Trophoblast cell (in vitro differentiated cells and primary cell): ENCODE data around the gene ASPN.
"Not testable (repeated sequence)": the region's sequence is repeated elsewhere in the genome, so short reads cannot be mapped to it uniquely, and the experiment has no call there.

Experiments used
- DNase-seq, 2 donors: peaks; one replicate each; pipeline ENCODE4 v3.0.0-alpha.2; 2016
- H2AFZ ChIP-seq: 2 replicates; pipeline ENCODE4 v1.6.1; 2013; ENCODE audit warnings: low read length, moderate library complexity, mild to moderate bottlenecking; ENCODE audit not compliant: insufficient read depth, poor library complexity
- H2AK5ac ChIP-seq: 2 replicates; pipeline ENCODE4 v1.6.1; 2013; ENCODE audit warnings: mild to moderate bottlenecking, low read length
- H2BK120ac ChIP-seq: 2 replicates; pipeline ENCODE4 v1.6.1; 2013; ENCODE audit warnings: low read length, mild to moderate bottlenecking, moderate library complexity; ENCODE audit not compliant: insufficient read depth, poor library complexity
- H2BK12ac ChIP-seq: 2 replicates; pipeline ENCODE4 v1.6.1; 2013; ENCODE audit warnings: mild to moderate bottlenecking, low read length, moderate library complexity
- H2BK5ac ChIP-seq: 2 replicates; pipeline ENCODE4 v1.6.1; 2013; ENCODE audit warnings: low read length, low read depth, moderate library complexity, mild to moderate bottlenecking; ENCODE audit not compliant: poor library complexity
- H3K14ac ChIP-seq: 2 replicates; pipeline ENCODE4 v1.6.1; 2013; ENCODE audit warnings: mild to moderate bottlenecking, low read length
- H3K18ac ChIP-seq: 2 replicates; pipeline ENCODE4 v1.6.1; 2013; ENCODE audit warnings: mild to moderate bottlenecking, low read length
- H3K23ac ChIP-seq: 2 replicates; pipeline ENCODE4 v1.6.1; 2013; ENCODE audit warnings: low read length
- H3K27ac ChIP-seq: 2 replicates; pipeline ENCODE4 v1.5.1; 2013; ENCODE audit warnings: low read depth, mild to moderate bottlenecking, inconsistent platforms, low read length, moderate library complexity
- H3K27me3 ChIP-seq: 2 replicates; pipeline ENCODE4 v1.6.1; 2013; ENCODE audit warnings: inconsistent platforms, mild to moderate bottlenecking, low read length, moderate library complexity; ENCODE audit not compliant: insufficient read depth
- H3K36me3 ChIP-seq, 2 experiments: 1 replicate in 1 of 2; 2 replicates in 1 of 2; pipeline ENCODE4 v1.6.1; 2013; ENCODE audit warnings: low read length in 2 of 2, mild to moderate bottlenecking in 2 of 2, moderate library complexity in 1 of 2; ENCODE audit not compliant: insufficient read depth in 2 of 2, control insufficient read depth in 1 of 2
- H3K4ac ChIP-seq: 2 replicates; pipeline ENCODE4 v1.6.1; 2013; ENCODE audit warnings: low read depth, mild to moderate bottlenecking, low read length, moderate library complexity
- H3K4me1 ChIP-seq, 2 experiments: 1 replicate in 1 of 2; 2 replicates in 1 of 2; pipeline ENCODE4 v1.6.1; 2013; ENCODE audit warnings: low read length in 2 of 2, mild to moderate bottlenecking in 2 of 2, moderate library complexity in 1 of 2; ENCODE audit not compliant: insufficient read depth in 2 of 2, control insufficient read depth in 1 of 2
- H3K4me2 ChIP-seq: 2 replicates; pipeline ENCODE4 v1.6.1; 2013; ENCODE audit warnings: inconsistent platforms, mild to moderate bottlenecking, low read length, moderate library complexity
- H3K4me3 ChIP-seq: 2 replicates; pipeline ENCODE4 v1.5.1; 2013; ENCODE audit warnings: mild to moderate bottlenecking, low read depth, low read length, inconsistent platforms
- H3K79me1 ChIP-seq: one replicate; pipeline ENCODE4 v1.6.1; 2013; ENCODE audit warnings: low read length
- H3K79me2 ChIP-seq: 2 replicates; pipeline ENCODE4 v1.6.1; 2013; ENCODE audit warnings: low read length, mild to moderate bottlenecking; ENCODE audit not compliant: control insufficient read depth, insufficient read depth, poor library complexity
- H3K9ac ChIP-seq: 2 replicates; pipeline ENCODE4 v1.6.1; 2013; ENCODE audit warnings: mild to moderate bottlenecking, low read length
- H3K9me3 ChIP-seq: 2 replicates; pipeline ENCODE4 v1.6.1; 2013; ENCODE audit warnings: low read depth, mild to moderate bottlenecking, control low read depth, inconsistent platforms, low read length; ENCODE audit not compliant: insufficient read depth
- H4K12ac ChIP-seq: 2 replicates; pipeline ENCODE4 v1.6.1; 2013; ENCODE audit warnings: low read depth, mild to moderate bottlenecking, low read length, moderate library complexity
- H4K8ac ChIP-seq: 2 replicates; pipeline ENCODE4 v1.6.1; 2013; ENCODE audit warnings: low read depth, mild to moderate bottlenecking, low read length, moderate library complexity
- H4K91ac ChIP-seq: one replicate; pipeline ENCODE4 v1.6.1; 2013; ENCODE audit warnings: low read depth, mild to moderate bottlenecking, low read length, moderate library complexity
- WGBS: extraction: QIAGEN DNeasy Blood & Tissue Kit; methylation state at CpG from one replicate; pipeline ENCODE4 v1.1.7; 2013; ENCODE audit warnings: missing lambda C conversion rate; ENCODE audit not compliant: insufficient read length, insufficient coverage; ENCODE audit errors: extremely low coverage; 5-methylcytosine and 5-hydroxymethylcytosine counted together

Gene ASPN

GRCh38 chr9:92411157-92411556 lies 71.1 kb downstream of the ASPN start:
- not testable (repeated sequence) for H3K9ac ChIP-seq, H2AFZ ChIP-seq, H3K27ac ChIP-seq, H3K4ac ChIP-seq, H3K18ac ChIP-seq, H3K79me1 ChIP-seq, H3K79me2 ChIP-seq, H4K8ac ChIP-seq, H3K9me3 ChIP-seq, H3K14ac ChIP-seq, H4K91ac ChIP-seq, H3K23ac ChIP-seq, H2BK5ac ChIP-seq, H3K4me2 ChIP-seq, H2AK5ac ChIP-seq, H3K36me3 ChIP-seq, H3K27me3 ChIP-seq, H2BK12ac ChIP-seq, H4K12ac ChIP-seq, H3K4me3 ChIP-seq, H2BK120ac ChIP-seq, H3K4me1 ChIP-seq
- WGBS = no CpG with 5 or more reads among the region's 4 CpGs
- peak in 1 of 2 donors; percentile 12 for DNase-seq

GRCh38 chr9:92408747-92409478 lies 73.4 kb downstream of the ASPN start:
- Histone ChIP-seq H2BK12ac (no peak overlapping the region), H3K4me2 (no peak overlapping the region), H3K4ac (no peak overlapping the region), H3K9me3 (no peaks in the 10 kb centered on the region), H3K9ac (no peak overlapping the region), H2AFZ (no peak overlapping the region), H3K79me2 (no peaks in the 10 kb centered on the region), H4K8ac (no peak overlapping the region), H3K4me3 (no peak overlapping the region), H3K18ac (no peak overlapping the region), H4K12ac (no peak overlapping the region), H3K23ac (no peak overlapping the region), H4K91ac (no peak overlapping the region), H3K4me1 (no peaks in the 10 kb centered on the region), H3K14ac (no peak overlapping the region), H3K27me3 (no peaks in the 10 kb centered on the region), H2AK5ac (no peak overlapping the region), H3K36me3 (no peaks in the 10 kb centered on the region), H3K79me1 (no peaks in the 10 kb centered on the region), H3K27ac (no peak overlapping the region), H2BK120ac (no peak overlapping the region), H2BK5ac (no peak overlapping the region)
- WGBS = no CpG with 5 or more reads among the region's 2 CpGs
- DNase-seq = no peak

- peak in 1 of 2 donors; percentile 18 for DNase-seq
- no peaks in the 10 kb centered on the region for H3K27me3 ChIP-seq
- no peak overlapping the region for H3K23ac ChIP-seq
- H3K9me3 ChIP-seq = no peaks in the 10 kb centered on the region
- H2BK120ac ChIP-seq = no peak overlapping the region
- no peak overlapping the region for H2AK5ac ChIP-seq
- H3K79me1 ChIP-seq = no peaks in the 10 kb centered on the region
- no peak overlapping the region for H4K91ac ChIP-seq
- no CpG with 5 or more reads among the region's 2 CpGs for whole genome bisulfite sequencing
- no peak overlapping the region for H4K12ac ChIP-seq
- H2AFZ ChIP-seq = no peak overlapping the region
- H2BK12ac ChIP-seq = no peak overlapping the region
- H4K8ac ChIP-seq = no peak overlapping the region
- H3K27ac ChIP-seq = no peak overlapping the region
- H3K36me3 ChIP-seq = no peaks in the 10 kb centered on the region
- no peak overlapping the region for H3K9ac ChIP-seq
- H3K4ac ChIP-seq = no peak overlapping the region
- H3K4me1 ChIP-seq = no peaks in the 10 kb centered on the region
- H3K18ac ChIP-seq = no peak overlapping the region
- H3K4me3 ChIP-seq = no peak overlapping the region
- no peaks in the 10 kb centered on the region for H3K79me2 ChIP-seq
- H3K4me2 ChIP-seq = no peak overlapping the region
- H3K14ac ChIP-seq = no peak overlapping the region
- H2BK5ac ChIP-seq = no peak overlapping the region
Measured at GRCh38 chr9:92407818-92408217, 74.5 kb downstream of the ASPN start.

GRCh38 chr9:92406477-92406876 lies 75.8 kb downstream of the ASPN start:
- Histone ChIP-seq H4K91ac (no peak overlapping the region), H2BK12ac (no peak overlapping the region), H2BK5ac (no peak overlapping the region), H3K9ac (no peak overlapping the region), H3K4me2 (no peak overlapping the region), H3K4me3 (no peak overlapping the region), H4K8ac (no peak overlapping the region), H3K36me3 (no peaks in the 10 kb centered on the region), H3K79me1 (no peaks in the 10 kb centered on the region), H2AFZ (no peak overlapping the region), H4K12ac (no peak overlapping the region), H2AK5ac (no peak overlapping the region), H3K27me3 (no peaks in the 10 kb centered on the region), H3K23ac (no peak overlapping the region), H2BK120ac (no peak overlapping the region), H3K4me1 (no peaks in the 10 kb centered on the region), H3K18ac (no peak overlapping the region), H3K14ac (no peak overlapping the region), H3K9me3 (no peaks in the 10 kb centered on the region), H3K4ac (no peak overlapping the region), H3K79me2 (no peaks in the 10 kb centered on the region), H3K27ac (no peak overlapping the region)
- DNase-seq = no peak
- no CpG with 5 or more reads among the region's 3 CpGs for WGBS
